ENCODE data around the gene S100P. TPM values are rescaled to one million over a fixed set of nuclear protein-coding genes. Genes with fewer than 3 reads are reported as not detected.

Gene S100P
- polyA plus RNA-seq, 1 experiment, result 0.06 TPM

GRCh38 chr4:6694177-6694901 is 661 bp downstream of the S100P start:
- DNase-seq (ENCODE audit: low read depth), result no peak
- Histone ChIP-seq H3K4me3 (ENCODE audit: low read depth, low read length) (no peak overlapping the region), H3K36me3 (ENCODE audit: control insufficient read depth, insufficient read depth, low read length) (no peaks in the 10 kb centered on the region; the same call in none of the 2 replicates), H3K27me3 (ENCODE audit: control insufficient read depth, insufficient read depth, low read length) (no peaks in the 10 kb centered on the region)
- no peak for TF ChIP-seq CTCF (IDR thresholded peaks at IDR 0.05; ENCODE audit: insufficient read depth, low read depth, low read length)
- ChIA-PET POLR2A (no interaction called here), CTCF (interaction anchor here (1.0 kb wide), 1 partner anchor 21 kb away, joined by 3 read pairs; the partner anchor contains the start of gene BLOC1S4)

- Histone ChIP-seq H3K27me3 (ENCODE audit: control insufficient read depth, insufficient read depth, low read length) (no peaks in the 10 kb centered on the region), H3K36me3 (ENCODE audit: control insufficient read depth, insufficient read depth, low read length) (no peaks in the 10 kb centered on the region; the same call in none of the 2 replicates), H3K4me3 (ENCODE audit: low read depth, low read length) (no peak overlapping the region)
- DNase-seq (ENCODE audit: low read depth), result no peak
- ChIA-PET CTCF (interaction anchor here (1.2 kb wide), 1 partner anchor 10 kb away, joined by 4 read pairs; no protein-coding TSS in a partner anchor), POLR2A (interaction anchor here (0.6 kb wide), 2 partner anchors 21 to 372 kb away, joined by 5 to 9 read pairs; partner anchors contain the start of gene GRPEL1)
- no peak for TF ChIP-seq CTCF (IDR thresholded peaks at IDR 0.05; ENCODE audit: insufficient read depth, low read depth, low read length)
These were observed 2.3 kb downstream of the S100P start for GRCh38 chr4:6695660-6696610.

GRCh38 chr4:6696611-6697010 is 2.9 kb downstream of the S100P start:
- no peak for DNase-seq (ENCODE audit: low read depth)
- CTCF ChIA-PET, result interaction anchor here (1.2 kb wide), 1 partner anchor 10 kb away, joined by 4 read pairs; no protein-coding TSS in a partner anchor
- no peak for TF ChIP-seq CTCF (IDR thresholded peaks at IDR 0.05; ENCODE audit: insufficient read depth, low read depth, low read length)
- no peaks in the 10 kb centered on the region for H3K27me3 ChIP-seq (ENCODE audit: control insufficient read depth, insufficient read depth, low read length)
- POLR2A ChIA-PET, result interaction anchor here (0.6 kb wide), 2 partner anchors 21 to 371 kb away, joined by 5 to 9 read pairs; partner anchors contain the start of gene GRPEL1
- no peak overlapping the region for H3K4me3 ChIP-seq (ENCODE audit: low read depth, low read length)
- no peaks in the 10 kb centered on the region; the same call in none of the 2 replicates for H3K36me3 ChIP-seq (ENCODE audit: control insufficient read depth, insufficient read depth, low read length)

- no peak for TF ChIP-seq CTCF (IDR thresholded peaks at IDR 0.05; ENCODE audit: insufficient read depth, low read depth, low read length)
- POLR2A ChIA-PET, result no interaction called here
- CTCF ChIA-PET, result interaction anchor here (1.2 kb wide), 1 partner anchor 9 kb away, joined by 4 read pairs; no protein-coding TSS in a partner anchor
- DNase-seq (ENCODE audit: low read depth), result no peak
- no peaks in the 10 kb centered on the region; the same call in none of the 2 replicates for H3K36me3 ChIP-seq (ENCODE audit: control insufficient read depth, insufficient read depth, low read length)
- H3K4me3 ChIP-seq (ENCODE audit: low read depth, low read length), result no peak overlapping the region
- no peaks in the 10 kb centered on the region for H3K27me3 ChIP-seq (ENCODE audit: control insufficient read depth, insufficient read depth, low read length)
These were observed 3.5 kb downstream of the S100P start for GRCh38 chr4:6697131-6697530.
